Smooth muscle cell (in vitro differentiated cells): ENCODE measurements around the gene SMAP2. TPM values are rescaled to one million over a fixed set of nuclear protein-coding genes. Genes with fewer than 3 reads are reported as not detected.
"Not testable (repeated sequence)": the region's sequence is repeated elsewhere in the genome, so short reads cannot be mapped to it uniquely, and the experiment has no call there.

Source experiments
- DNase-seq: peaks from one replicate; lab custom pipeline; 2025; ENCODE audit not compliant: unreplicated experiment; lab: John Stamatoyannopoulos, UW
- H2AFZ ChIP-seq: fragments of 200-600 bp; sonication (generic); 2 replicates; pipeline ENCODE4 v1.6.0; 2016; ENCODE audit warnings: antibody characterized with exemption, low read depth, mild to moderate bottlenecking
- H3F3A ChIP-seq: fragments of 200-600 bp; sonication (generic); 2 replicates; pipeline ENCODE4 v1.6.0; 2017; ENCODE audit warnings: antibody characterized with exemption, low read depth
- H3K27ac ChIP-seq: fragments of 200-600 bp; sonication (generic); 2 replicates; pipeline ENCODE4 v1.5.1; 2016; ENCODE audit warnings: low read depth, mild to moderate bottlenecking
- H3K27me3 ChIP-seq: fragments of 200-600 bp; sonication (generic); 2 replicates; pipeline ENCODE4 v1.6.1; 2016; ENCODE audit warnings: low read depth, mild to moderate bottlenecking
- H3K36me3 ChIP-seq: fragments of 200-600 bp; sonication (generic); 2 replicates; pipeline ENCODE4 v1.5.1; 2016; ENCODE audit warnings: low read depth
- H3K4me1 ChIP-seq: fragments of 200-600 bp; sonication (generic); 2 replicates; pipeline ENCODE4 v1.5.1; 2016; ENCODE audit warnings: low read depth
- H3K4me2 ChIP-seq: fragments of 200-600 bp; sonication (generic); 2 replicates; pipeline ENCODE4 v1.6.0; 2016; ENCODE audit warnings: mild to moderate bottlenecking
- H3K4me3 ChIP-seq: fragments of 200-600 bp; sonication (generic); 2 replicates; pipeline ENCODE4 v1.5.1; 2016; ENCODE audit warnings: mild to moderate bottlenecking
- H3K79me2 ChIP-seq: fragments of 200-600 bp; sonication (generic); 2 replicates; pipeline ENCODE4 v1.6.0; 2016; ENCODE audit warnings: low read depth, mild to moderate bottlenecking
- H3K9ac ChIP-seq: fragments of 200-600 bp; sonication (generic); 2 replicates; pipeline ENCODE4 v1.6.0; 2016; ENCODE audit warnings: low read depth
- H3K9me3 ChIP-seq: fragments of 200-600 bp; sonication (generic); replicated peaks from 2 replicates; pipeline ENCODE4 v1.5.1; 2016; ENCODE audit warnings: low read depth
- H4K20me1 ChIP-seq: fragments of 200-600 bp; sonication (generic); 2 replicates; pipeline ENCODE4 v1.6.0; 2016; ENCODE audit warnings: low read depth
- CTCF ChIP-seq: fragments of 200-600 bp; sonication (generic); IDR thresholded peaks from 2 replicates; pipeline ENCODE4 v1.5.1; 2017; ENCODE audit warnings: borderline replicate concordance, mild to moderate bottlenecking, antibody characterized with exemption; ENCODE audit not compliant: insufficient read depth, poor library complexity, severe bottlenecking
- WGBS: methylation state at CpG from one replicate; pipeline ENCODE4 v1.1.7; 2016; ENCODE audit warnings: low lambda C conversion rate; 5-methylcytosine and 5-hydroxymethylcytosine counted together
- polyA plus RNA-seq: library from polyadenylated mRNA; unstranded; fragments of >200 nt; fragmentation: Nextera tagmentation; extraction: Ambion mirVana; gene quantifications from 2 replicates; pipeline ENCODE4 v1.2.1, GENCODE V29; 2016
- total RNA-seq: library from RNA; depleted of rRNA; stranded (reverse); fragments of >200 nt; gene quantifications from 2 replicates; pipeline ENCODE4 v1.2.3, GENCODE V29; 2014

SMAP2 gene
- total and polyA plus RNA-seq, 2 experiments from 2014 or later, result 18.4 to 29.7 TPM

DNA sequence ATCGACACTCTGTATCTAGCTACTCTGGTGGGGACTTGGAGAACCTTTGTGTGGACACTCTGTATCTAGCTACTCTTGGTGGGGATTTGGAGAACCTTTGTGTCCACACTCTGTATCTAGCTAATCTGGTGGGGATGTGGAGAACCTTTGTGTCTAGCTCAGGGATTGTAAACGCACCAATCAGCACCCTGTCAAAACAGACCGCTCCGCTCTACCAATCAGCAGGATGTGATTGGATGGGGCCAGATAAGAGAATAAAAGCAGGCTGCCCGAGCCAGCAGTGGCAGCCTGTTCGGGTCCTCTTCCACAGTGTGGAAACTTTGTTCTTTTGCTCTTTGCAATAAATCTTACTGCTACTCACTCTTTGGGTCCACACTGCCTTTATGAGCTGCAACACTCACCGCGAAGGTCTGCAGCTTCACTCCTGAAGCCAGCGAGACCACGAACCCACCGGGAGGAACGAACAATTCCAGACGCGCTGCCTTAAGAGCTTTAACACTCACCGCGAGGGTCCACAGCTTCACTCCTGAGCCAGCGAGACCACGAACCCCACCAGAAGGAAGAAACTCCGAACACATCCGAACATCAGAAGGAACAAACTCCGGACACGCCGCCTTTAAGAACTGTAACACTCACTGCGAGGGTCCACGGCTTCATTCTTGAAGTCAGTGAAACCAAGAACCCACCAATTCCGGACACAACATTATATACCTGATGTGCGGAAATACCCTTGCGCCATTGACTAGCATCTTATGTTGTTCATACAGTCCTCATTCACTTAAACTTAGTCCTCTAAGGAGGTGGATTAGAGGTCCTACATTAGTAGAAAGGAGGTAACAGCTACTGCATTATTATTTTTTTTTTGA is 15.2 kb downstream of the SMAP2 start:
- H3K4me2 ChIP-seq, H3K4me3 ChIP-seq, H3K36me3 ChIP-seq, H3K9me3 ChIP-seq, H2AFZ ChIP-seq, H3K9ac ChIP-seq, DNase-seq, H3K27me3 ChIP-seq, H3K27ac ChIP-seq: not testable (repeated sequence)
- H3K79me2 ChIP-seq, result peaks cover 29% of the 10 kb centered on the region
- 91% methylated on average over 28 of the region's 28 CpGs for WGBS
- peaks cover 87% of the 10 kb centered on the region for H4K20me1 ChIP-seq
- peaks cover 18% of the 10 kb centered on the region for H3F3A ChIP-seq
- peaks cover 21% of the 10 kb centered on the region for H3K4me1 ChIP-seq

GRCh38 chr1:40389322-40389803 is 15.8 kb downstream of the SMAP2 start:
- Histone ChIP-seq H4K20me1 (peaks cover 85% of the 10 kb centered on the region), H3K36me3 (no peaks in the 10 kb centered on the region), H3K27ac (no peak overlapping the region), H3K79me2 (peaks cover 27% of the 10 kb centered on the region), H3F3A (peaks cover 11% of the 10 kb centered on the region), H2AFZ (no peak overlapping the region), H3K27me3 (no peaks in the 10 kb centered on the region), H3K9ac (no peak overlapping the region), H3K4me2 (no peak overlapping the region), H3K4me3 (no peak overlapping the region), H3K4me1 (peaks cover 18% of the 10 kb centered on the region), H3K9me3 (no peaks in the 10 kb centered on the region)
- WGBS, result 86% methylated on average over 3 of the region's 3 CpGs
- no peak for TF ChIP-seq CTCF
- no peak for DNase-seq

DNA sequence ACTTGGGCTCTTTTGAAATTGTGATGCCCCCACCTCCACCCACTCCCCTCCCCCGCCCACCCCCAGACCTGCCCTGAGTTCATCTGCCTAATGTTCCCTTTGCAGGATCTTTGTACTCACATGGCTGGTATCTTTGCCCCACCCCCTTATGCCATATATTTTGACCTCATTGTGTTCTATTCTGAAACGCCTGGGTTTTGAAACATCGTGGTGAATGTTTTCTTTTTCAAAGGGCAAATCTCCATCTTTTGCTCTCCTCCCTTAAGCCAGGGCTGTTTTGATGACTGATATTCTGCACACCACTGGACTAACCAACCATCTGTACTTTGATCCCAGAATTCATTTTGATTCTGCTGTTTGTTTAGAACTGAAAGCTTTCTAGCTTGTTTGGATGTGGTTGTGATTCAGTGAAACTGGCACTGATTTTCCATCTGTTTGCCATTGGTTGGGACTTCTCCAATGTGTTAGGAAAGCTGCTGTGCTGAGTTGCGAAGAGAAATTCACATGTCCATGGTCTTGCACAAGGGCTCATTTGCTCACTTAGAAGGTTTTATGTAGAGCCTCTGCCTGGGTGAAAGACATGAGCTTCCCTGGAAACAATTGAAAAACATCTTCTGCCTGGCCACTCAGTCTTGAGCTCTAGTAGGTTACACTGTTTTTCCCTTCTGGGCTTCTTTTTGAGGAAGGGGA is 16.5 kb downstream of the SMAP2 start:
- Histone ChIP-seq H4K20me1 (peaks cover 85% of the 10 kb centered on the region), H3K27ac (peak overlapping the region; percentile 39), H3K9me3 (no peaks in the 10 kb centered on the region), H2AFZ (no peak overlapping the region), H3F3A (peaks cover 8% of the 10 kb centered on the region), H3K36me3 (no peaks in the 10 kb centered on the region), H3K4me3 (no peak overlapping the region), H3K9ac (no peak overlapping the region), H3K4me2 (no peak overlapping the region), H3K4me1 (peaks cover 12% of the 10 kb centered on the region), H3K79me2 (peaks cover 27% of the 10 kb centered on the region), H3K27me3 (no peaks in the 10 kb centered on the region)
- 56% methylated on average over 4 of the region's 4 CpGs for WGBS
- no peak for DNase-seq
- no peak for TF ChIP-seq CTCF

DNA sequence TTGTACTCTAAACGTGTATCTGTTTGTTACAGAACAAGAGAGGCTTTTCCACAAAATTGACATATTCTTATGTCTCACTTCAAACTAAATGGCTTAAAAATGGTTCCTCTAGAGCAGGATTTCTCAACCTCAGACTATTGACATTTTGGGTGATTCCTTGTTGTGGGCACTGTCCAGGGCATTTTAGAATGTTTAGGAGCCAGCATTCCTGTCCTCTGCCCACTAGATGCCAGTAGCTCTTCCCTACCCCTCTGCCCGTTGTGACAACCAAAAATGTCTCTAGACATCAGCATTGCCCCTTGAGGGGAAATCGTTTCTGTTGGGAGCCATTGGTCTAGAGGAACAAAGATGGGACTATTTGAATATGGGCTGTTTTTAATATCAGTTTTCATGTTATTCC is 17.3 kb downstream of the SMAP2 start:
- Histone ChIP-seq H3K4me1 (peaks cover 11% of the 10 kb centered on the region), H3K9me3 (no peaks in the 10 kb centered on the region), H3K4me3 (no peak overlapping the region), H2AFZ (no peak overlapping the region), H3K79me2 (peaks cover 27% of the 10 kb centered on the region), H3K36me3 (no peaks in the 10 kb centered on the region), H3K27me3 (no peaks in the 10 kb centered on the region), H3K9ac (no peak overlapping the region), H3K4me2 (no peak overlapping the region), H3F3A (peaks cover 8% of the 10 kb centered on the region), H3K27ac (peak overlapping the region; percentile 39), H4K20me1 (peaks cover 78% of the 10 kb centered on the region)
- no peak for TF ChIP-seq CTCF
- DNase-seq, result no peak
- WGBS, result 95% methylated on average over 3 of the region's 3 CpGs
